ENCODE data around the gene FRMD8. TPM values are rescaled to one million over a fixed set of nuclear protein-coding genes. Genes with fewer than 3 reads are reported as not detected.

The FRMD8 gene
- total RNA-seq, 3 donors from 2014 or later, result 22.9 to 57.0 (median 49.0) TPM

GRCh38 chr11:65404210-65404609 lies 17.8 kb downstream of the FRMD8 start:
- TF ChIP-seq, protein P1, sequence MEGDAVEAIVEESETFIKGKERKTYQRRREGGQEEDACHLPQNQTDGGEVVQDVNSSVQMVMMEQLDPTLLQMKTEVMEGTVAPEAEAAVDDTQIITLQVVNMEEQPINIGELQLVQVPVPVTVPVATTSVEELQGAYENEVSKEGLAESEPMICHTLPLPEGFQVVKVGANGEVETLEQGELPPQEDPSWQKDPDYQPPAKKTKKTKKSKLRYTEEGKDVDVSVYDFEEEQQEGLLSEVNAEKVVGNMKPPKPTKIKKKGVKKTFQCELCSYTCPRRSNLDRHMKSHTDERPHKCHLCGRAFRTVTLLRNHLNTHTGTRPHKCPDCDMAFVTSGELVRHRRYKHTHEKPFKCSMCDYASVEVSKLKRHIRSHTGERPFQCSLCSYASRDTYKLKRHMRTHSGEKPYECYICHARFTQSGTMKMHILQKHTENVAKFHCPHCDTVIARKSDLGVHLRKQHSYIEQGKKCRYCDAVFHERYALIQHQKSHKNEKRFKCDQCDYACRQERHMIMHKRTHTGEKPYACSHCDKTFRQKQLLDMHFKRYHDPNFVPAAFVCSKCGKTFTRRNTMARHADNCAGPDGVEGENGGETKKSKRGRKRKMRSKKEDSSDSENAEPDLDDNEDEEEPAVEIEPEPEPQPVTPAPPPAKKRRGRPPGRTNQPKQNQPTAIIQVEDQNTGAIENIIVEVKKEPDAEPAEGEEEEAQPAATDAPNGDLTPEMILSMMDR (IDR thresholded peaks at IDR 0.05), result no peak
- TF ChIP-seq POLR2AphosphoS5 (IDR thresholded peaks at IDR 0.05) (no peak), POLR2A (IDR thresholded peaks at IDR 0.05) (no peak)
- Histone ChIP-seq H3K27ac (peak overlapping the region; percentile 21 to 52), H3K36me3 (no peaks in the 10 kb centered on the region), H3K27me3 (no peaks in the 10 kb centered on the region), H3K9me3 (no peaks in the 10 kb centered on the region), H3K4me1 (no peaks in the 10 kb centered on the region), H3K4me3 (no peak overlapping the region)
- DNase-seq (ENCODE audit: low spot score in 2 of 2), result no peak
- intact Hi-C loops (cut with DNase I; ENCODE audit: low total_unique reads), result no loop called here

GRCh38 chr11:65404638-65405339 lies 18.4 kb downstream of the FRMD8 start:
- no peaks in the 10 kb centered on the region for H3K4me1 ChIP-seq
- intact Hi-C loops (cut with DNase I; ENCODE audit: low total_unique reads), result no loop called here
- no peak overlapping the region for H3K4me3 ChIP-seq
- DNase-seq (ENCODE audit: low spot score in 2 of 2), result no peak
- no peaks in the 10 kb centered on the region for H3K27me3 ChIP-seq
- no peaks in the 10 kb centered on the region for H3K9me3 ChIP-seq
- H3K27ac ChIP-seq, result peak overlapping the region; percentile 21 to 43
- TF ChIP-seq POLR2AphosphoS5 (IDR thresholded peaks at IDR 0.05) (no peak), POLR2A (IDR thresholded peaks at IDR 0.05) (no peak)
- TF ChIP-seq, protein P1 (IDR thresholded peaks at IDR 0.05), result no peak
- H3K36me3 ChIP-seq, result no peaks in the 10 kb centered on the region

GRCh38 chr11:65410936-65411680 lies 24.7 kb downstream of the FRMD8 start:
- no peak overlapping the region for H3K4me3 ChIP-seq
- no peak for DNase-seq (ENCODE audit: low spot score in 2 of 2)
- H3K36me3 ChIP-seq, result no peaks in the 10 kb centered on the region
- TF ChIP-seq POLR2AphosphoS5 (IDR thresholded peaks at IDR 0.05) (no peak), POLR2A (IDR thresholded peaks at IDR 0.05) (no peak)
- TF ChIP-seq, protein P1 (IDR thresholded peaks at IDR 0.05), result no peak
- intact Hi-C loops (cut with DNase I; ENCODE audit: low total_unique reads), result no loop called here
- peaks cover 0 to 4% of the 10 kb centered on the region in 2 donors for H3K4me1 ChIP-seq
- H3K27ac ChIP-seq, result peak overlapping the region; percentile 79 to 80
- no peaks in the 10 kb centered on the region for H3K9me3 ChIP-seq
- H3K27me3 ChIP-seq, result no peaks in the 10 kb centered on the region

DNA sequence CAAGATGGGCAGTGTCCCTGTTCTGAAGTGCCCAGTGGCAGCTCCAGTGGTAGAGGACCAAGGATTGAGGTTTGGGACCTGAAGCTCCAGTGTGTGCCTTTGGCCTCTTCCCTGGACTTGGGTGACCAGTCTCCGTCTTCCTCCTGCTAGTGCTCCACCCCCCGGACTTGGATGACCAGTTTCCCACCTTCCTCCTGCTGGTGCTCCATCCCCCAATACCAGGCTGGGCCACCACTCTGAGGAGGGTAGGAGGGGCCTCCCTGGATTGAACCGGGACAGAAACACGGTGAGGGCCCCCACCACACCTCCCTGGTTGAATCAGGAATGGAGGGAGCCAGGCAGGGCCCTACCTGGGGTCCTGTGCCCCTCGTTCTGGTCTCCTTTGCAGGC lies 25.2 kb downstream of the FRMD8 start:
- Histone ChIP-seq H3K4me3 (no peak overlapping the region), H3K36me3 (no peaks in the 10 kb centered on the region), H3K27ac (peak overlapping the region; percentile 79 to 80), H3K27me3 (no peaks in the 10 kb centered on the region), H3K9me3 (no peaks in the 10 kb centered on the region), H3K4me1 (peaks cover 3 to 10% of the 10 kb centered on the region in 2 donors)
- intact Hi-C loops (cut with DNase I; ENCODE audit: low total_unique reads), result no loop called here
- DNase-seq (ENCODE audit: low spot score in 2 of 2), result no peak
- no peak for TF ChIP-seq POLR2A (IDR thresholded peaks at IDR 0.05)
- TF ChIP-seq, protein P1 (IDR thresholded peaks at IDR 0.05), result no peak
- TF ChIP-seq POLR2AphosphoS5 (IDR thresholded peaks at IDR 0.05), result no peak
